ENCODE measurements around the gene PRKCB.
A peak's percentile ranks its signal among the peaks of the same experiment; 100 is the strongest.
"Not testable (repeated sequence)": the region's sequence is repeated elsewhere in the genome, so short reads cannot be mapped to it uniquely, and the experiment has no call there.

The PRKCB gene

GRCh38 chr16:24235806-24236205 lies 400.0 kb downstream of the PRKCB start:
- DNase-seq (ENCODE audit: low read depth in 3 of 3) = no peak

GRCh38 chr16:24238846-24239245 lies 403.1 kb downstream of the PRKCB start:
- DNase-seq (ENCODE audit: low read depth in 3 of 3) = not testable (repeated sequence)

GRCh38 chr16:24246911-24247607 lies 411.3 kb downstream of the PRKCB start:
- DNase-seq (ENCODE audit: low read depth in 3 of 3) = no peak

GRCh38 chr16:24253192-24253591 lies 417.4 kb downstream of the PRKCB start:
- peak in 2 of 3 experiments; percentile 14 to 17 for DNase-seq (ENCODE audit: low read depth in 3 of 3)

- DNase-seq (ENCODE audit: low read depth in 3 of 3) = peak; percentile 6 to 57 (median 20)
Observed at GRCh38 chr16:24255456-24256371, 419.9 kb downstream of the PRKCB start, which contains the start of gene CACNG3. TSS of gene CACNG3 (plus strand) at chr16:24256335. CDS start at chr16:24256755, 420 bp downstream.

- DNase-seq (ENCODE audit: low read depth in 3 of 3) = no peak
Observed at GRCh38 chr16:24257958-24258357, 422.2 kb downstream of the PRKCB start.

GRCh38 chr16:24258791-24259190 lies 423.0 kb downstream of the PRKCB start:
- DNase-seq (ENCODE audit: low read depth in 3 of 3) = no peak

GRCh38 chr16:24262816-24263215 lies 427.0 kb downstream of the PRKCB start:
- DNase-seq (ENCODE audit: low read depth in 3 of 3) = no peak

Measured in stimulated activated CD4-positive, alpha-beta T cell treated with anti-CD3 and anti-CD28 coated beads, TNF-alpha, amount 100 ng/mL, for 24 hours (primary cell).